HG02973 (cell line): ENCODE data around the gene COL6A2.

Experiments used
- ATAC-seq: cut with Tn5 transposase; IDR thresholded peaks from one replicate; pipeline ENCODE4 v1.9.1; 2021; ENCODE audit warnings: moderate library complexity; ENCODE audit not compliant: unreplicated experiment

Gene COL6A2

DNA sequence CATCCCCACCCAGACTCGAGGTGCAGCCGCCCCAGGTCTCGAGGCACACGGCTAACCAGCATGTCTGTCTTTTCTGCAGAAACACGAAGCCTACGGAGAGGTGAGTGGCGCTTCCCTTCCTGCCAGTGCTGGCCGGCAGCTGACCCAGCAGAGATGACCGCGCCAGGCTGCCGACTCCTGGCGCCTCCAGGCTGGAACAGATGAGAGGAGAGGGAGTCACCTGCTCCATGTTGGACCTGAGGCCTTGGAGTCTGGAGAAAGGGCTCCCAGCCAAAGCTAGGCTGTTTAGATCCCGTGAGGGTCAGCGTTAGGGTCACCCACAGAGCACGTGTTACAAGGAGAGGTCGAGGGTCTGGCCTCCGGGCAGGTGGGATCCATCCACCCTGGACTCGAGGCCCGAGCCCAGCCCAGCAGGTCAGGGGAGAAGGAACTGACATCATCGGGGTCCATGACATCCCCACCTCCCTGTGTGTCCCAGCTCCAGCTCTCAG lies 14.9 kb downstream of the COL6A2 start:
- no peak for ATAC-seq

DNA sequence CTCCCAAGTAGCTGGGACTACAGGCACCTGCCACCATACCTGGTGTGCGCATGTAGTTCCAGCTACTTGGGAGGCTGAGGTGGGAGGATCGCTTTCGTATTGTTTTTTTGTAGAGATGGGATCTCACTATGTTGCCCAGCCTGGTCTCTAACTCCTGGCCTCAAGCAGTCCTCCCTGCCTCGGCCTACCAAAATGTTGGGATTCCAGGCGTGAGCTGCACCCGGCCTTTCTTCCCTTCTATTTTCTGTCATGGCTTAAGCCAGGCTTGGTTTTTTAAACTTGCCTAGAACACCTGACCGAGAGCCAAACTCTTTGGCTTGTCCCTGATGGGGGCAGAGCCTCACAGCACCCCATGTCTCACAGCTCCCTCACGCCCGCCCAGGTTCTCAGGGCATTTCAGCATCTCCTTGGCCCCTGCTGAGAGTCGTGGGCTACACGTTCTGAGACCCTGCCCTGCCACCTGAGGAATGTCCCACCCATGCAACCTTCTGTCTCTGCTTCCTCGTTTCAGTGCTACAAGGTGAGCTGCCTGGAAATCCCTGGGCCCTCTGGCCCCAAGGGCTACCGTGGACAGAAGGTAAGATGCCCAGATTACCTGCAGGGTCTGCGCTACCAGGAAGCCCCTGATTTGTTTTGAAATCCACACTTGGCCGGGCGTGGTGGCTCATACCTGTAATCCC lies 15.7 kb downstream of the COL6A2 start:
- no peak for ATAC-seq

- no peak for ATAC-seq
These were observed 17.1 kb downstream of the COL6A2 start for GRCh38 chr21:46114963-46115362.

GRCh38 chr21:46115441-46116188 lies 17.7 kb downstream of the COL6A2 start:
- ATAC-seq: no peak

- ATAC-seq: no peak
These were observed 18.4 kb downstream of the COL6A2 start for GRCh38 chr21:46116189-46116775.

- ATAC-seq: no peak
These were observed 19.1 kb downstream of the COL6A2 start for GRCh38 chr21:46116776-46117585.

DNA sequence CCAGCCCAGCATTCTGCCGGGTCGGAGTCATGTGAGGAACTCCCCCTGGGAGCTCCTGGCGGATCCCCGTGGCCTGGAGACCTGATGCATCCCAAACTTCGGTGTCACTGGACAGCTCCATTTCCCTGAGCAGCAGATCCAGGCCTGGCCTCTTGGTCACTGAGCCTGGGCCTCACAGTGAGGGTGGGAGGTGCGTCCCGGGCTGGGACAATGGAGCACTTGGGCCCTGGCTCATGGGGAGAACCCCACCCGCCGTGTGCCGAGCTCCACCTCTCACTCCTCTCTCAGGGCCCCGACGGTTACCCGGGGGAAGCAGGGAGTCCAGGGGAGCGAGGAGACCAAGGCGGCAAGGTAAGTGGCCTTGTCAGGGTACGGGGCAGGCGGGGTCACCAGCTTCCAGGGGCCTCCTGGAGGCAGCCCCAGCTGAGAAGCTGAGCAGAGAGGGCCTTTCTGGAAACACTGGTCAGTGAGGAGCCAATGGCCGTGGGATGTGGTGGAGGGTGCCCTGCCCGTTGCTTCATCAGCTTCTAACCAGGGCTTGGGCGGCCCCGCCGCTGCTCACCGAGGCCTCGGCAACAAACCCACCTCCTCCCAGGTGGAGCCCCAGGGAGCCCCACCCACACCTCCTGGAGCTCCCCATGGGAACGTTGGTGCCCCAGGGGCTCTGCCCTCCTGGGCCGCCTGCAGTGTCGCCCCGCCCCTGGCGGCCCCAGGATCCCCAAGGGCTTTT lies 19.8 kb downstream of the COL6A2 start:
- no peak for ATAC-seq

GRCh38 chr21:46118316-46119143 lies 20.6 kb downstream of the COL6A2 start:
- ATAC-seq: no peak

DNA sequence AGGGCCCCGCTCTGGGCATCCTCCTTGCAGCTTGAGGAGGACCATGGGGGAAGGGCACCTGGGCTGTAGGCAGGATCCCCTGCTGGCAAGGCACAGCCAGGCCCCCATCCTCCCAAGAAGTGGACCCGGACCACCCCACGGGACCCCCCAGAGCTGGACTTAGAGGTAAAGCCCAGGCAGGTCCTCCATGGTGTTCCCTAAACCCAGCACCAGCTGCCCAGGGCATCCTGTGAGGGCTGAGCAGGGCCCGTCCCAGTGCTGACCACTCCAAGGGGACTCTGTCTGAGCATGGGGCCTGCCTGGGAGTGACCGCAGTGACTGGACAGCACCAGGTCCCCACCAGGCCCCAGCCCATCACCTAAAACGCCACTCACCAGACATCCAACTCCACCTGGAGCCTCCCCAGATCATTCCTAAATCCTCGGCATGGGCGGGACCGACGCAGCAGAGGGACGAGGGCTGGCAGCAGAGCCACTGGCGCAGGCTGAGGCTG lies 21.3 kb downstream of the COL6A2 start:
- no peak for ATAC-seq

DNA sequence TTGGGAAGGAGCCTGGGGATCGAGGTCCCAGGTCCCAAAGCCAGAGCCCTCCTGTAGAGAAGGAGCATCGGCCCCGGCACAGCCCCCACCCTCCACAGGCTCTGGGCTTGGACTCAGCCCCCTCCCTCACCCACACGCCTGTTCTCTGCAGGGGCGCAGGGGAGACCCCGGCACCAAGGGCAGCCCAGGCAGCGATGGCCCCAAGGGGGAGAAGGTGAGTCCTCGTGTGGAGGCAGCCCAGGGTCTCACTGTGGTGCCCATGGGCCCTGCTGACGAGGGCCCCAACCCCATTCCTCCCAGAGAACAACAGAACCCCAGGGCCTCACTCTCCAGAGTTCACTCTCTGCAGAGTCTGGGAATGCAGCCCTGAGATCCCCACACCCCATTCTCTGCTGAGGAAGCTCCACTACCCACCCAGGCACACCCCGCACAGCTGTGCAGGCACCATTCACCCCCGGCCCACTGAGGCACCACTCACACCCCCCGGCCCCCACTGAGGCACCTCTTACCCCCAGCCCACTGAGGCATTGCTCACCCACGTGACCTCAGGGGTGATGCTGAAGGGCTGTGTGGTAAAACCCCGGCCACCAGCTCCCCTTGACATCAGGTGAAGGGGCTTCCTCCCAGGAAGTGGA lies 21.8 kb downstream of the COL6A2 start:
- no peak for ATAC-seq

- ATAC-seq: no peak
These were observed 22.7 kb downstream of the COL6A2 start for GRCh38 chr21:46120301-46121285.

GRCh38 chr21:46121286-46122221 lies 23.6 kb downstream of the COL6A2 start:
- ATAC-seq: no peak

DNA sequence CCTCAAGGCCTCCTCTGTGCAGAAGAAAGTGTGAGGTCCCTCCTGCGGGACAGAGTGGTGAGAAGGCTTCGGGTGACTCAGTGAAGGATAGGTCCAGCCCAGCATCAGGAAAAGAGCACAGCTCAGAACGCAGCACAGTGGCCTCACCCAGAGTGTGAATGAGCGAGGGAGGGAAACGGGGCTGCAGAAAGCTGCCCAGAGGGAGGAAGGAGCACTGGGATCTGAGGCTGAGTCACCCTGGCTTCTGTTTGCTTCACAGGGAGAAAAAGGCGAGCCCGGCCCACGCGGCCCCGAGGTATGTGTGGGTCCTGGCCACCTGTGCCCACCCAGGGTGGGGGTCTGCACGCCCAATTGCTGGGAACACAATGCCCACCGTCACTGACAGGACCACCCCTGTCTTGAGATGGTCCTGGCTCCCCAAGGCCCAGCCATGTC lies 24.3 kb downstream of the COL6A2 start:
- ATAC-seq: no peak

GRCh38 chr21:46122758-46123683 lies 25.1 kb downstream of the COL6A2 start:
- ATAC-seq: no peak

DNA sequence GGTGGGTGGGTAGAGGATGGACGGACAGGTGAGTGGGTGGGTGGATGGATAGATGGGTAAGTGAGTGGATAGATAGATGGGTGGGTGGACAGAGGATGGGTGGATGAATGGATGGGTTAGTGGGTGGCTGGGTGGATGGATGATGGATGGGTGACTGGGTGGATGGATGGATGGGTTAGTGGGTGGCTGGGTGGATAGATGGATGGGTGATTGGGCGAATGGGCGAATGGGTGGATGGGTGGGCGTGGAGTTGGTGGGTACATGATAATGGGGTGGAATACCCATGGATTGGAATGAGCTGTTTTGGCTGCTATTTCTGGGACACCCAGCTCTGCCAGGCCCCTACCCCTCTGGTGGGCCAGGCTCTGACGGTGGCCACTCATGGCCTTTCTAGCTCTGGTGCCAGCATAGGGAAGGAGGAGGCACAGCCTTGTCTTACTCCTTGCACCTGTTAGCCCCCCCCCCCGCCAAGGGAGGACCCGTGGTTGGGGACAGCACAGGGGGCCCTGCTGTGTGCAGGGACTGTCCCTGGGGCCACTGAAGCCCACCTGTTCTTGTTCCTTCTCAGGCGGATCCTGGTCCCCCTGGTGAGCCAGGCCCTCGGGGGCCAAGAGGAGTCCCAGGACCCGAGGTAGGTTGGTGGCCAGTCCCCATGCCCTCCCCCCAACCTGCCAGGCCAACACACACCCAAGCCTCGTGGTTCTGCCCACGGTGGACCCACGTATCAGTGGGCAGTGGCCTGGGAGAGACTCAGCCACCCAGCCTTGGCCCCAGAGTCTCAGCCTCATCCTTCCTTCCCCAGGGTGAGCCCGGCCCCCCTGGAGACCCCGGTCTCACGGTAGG lies 26.4 kb downstream of the COL6A2 start:
- ATAC-seq: no peak
